ENCODE data around the gene QPCTL. TPM values are rescaled to one million over a fixed set of nuclear protein-coding genes. Genes with fewer than 3 reads are reported as not detected.

QPCTL gene
- total RNA-seq = 10.0 and 18.6 TPM in 2 replicates

GRCh38 chr19:45692187-45693105, at the start of gene QPCTL:
TSS of gene QPCTL (plus strand) at chr19:45692666. CDS start at chr19:45692704, 38 bp downstream.

GRCh38 chr19:45667620-45668341, 24.7 kb upstream of the QPCTL start, which contains the start of gene GIPR:
TSS of gene GIPR (plus strand) at chr19:45668221. CDS start at chr19:45669521, 1,300 bp downstream.

GRCh38 chr19:45691516-45692186, 815 bp upstream of the QPCTL start, which contains the start of gene SNRPD2:
TSS of gene SNRPD2 (minus strand) at chr19:45691953. CDS start at chr19:45691888, 65 bp downstream.

GRCh38 chr19:45730368-45731288, 38.2 kb downstream of the QPCTL start, which contains the start of gene FBXO46:
TSS of gene FBXO46 (minus strand) at chr19:45730896. CDS start at chr19:45713495, 17,401 bp downstream.

GRCh38 chr19:45733160-45733810, 40.8 kb downstream of the QPCTL start, which contains the start of gene MEIOSIN:
TSS of gene MEIOSIN (plus strand) at chr19:45733439. CDS start at chr19:45735377, 1,938 bp downstream.

Other genes starting within 250 kb of the QPCTL start
- gene FOSB, start 224.7 kb upstream of the QPCTL start, total RNA-seq = 14.2 and 53.7 TPM in 2 replicates
- 18.8 and 21.1 TPM in 2 replicates for gene RTN2, start 195.6 kb upstream of the QPCTL start, total RNA-seq
- gene PPM1N, start 194.2 kb upstream of the QPCTL start, total RNA-seq = 1.3 and 2.6 TPM in 2 replicates
- 55.0 and 120 TPM in 2 replicates for gene VASP, start 185.2 kb upstream of the QPCTL start, total RNA-seq
- 8.2 and 9.2 TPM in 2 replicates for gene OPA3, start 107.9 kb upstream of the QPCTL start, total RNA-seq
- 1.5 and 2.0 TPM in 2 replicates for gene GPR4, start 90.5 kb upstream of the QPCTL start, total RNA-seq
- 12.4 and 18.6 TPM in 2 replicates for gene EML2, start 53.3 kb upstream of the QPCTL start, total RNA-seq
- 0.12 TPM in 1 of 2 replicates, not detected in the other for gene GIPR, start 24.4 kb upstream of the QPCTL start, total RNA-seq
- gene SNRPD2, start 713 bp upstream of the QPCTL start, total RNA-seq = 281 and 314 TPM in 2 replicates
- 8.4 and 9.7 TPM in 2 replicates for gene FBXO46, start 38.2 kb downstream of the QPCTL start, total RNA-seq
- not detected in 2 replicates for gene MEIOSIN, start 40.8 kb downstream of the QPCTL start, total RNA-seq
- gene SIX5, start 76.6 kb downstream of the QPCTL start, total RNA-seq = 26.3 and 31.2 TPM in 2 replicates
- 29.4 and 32.7 TPM in 2 replicates for gene DMPK, start 89.8 kb downstream of the QPCTL start, total RNA-seq
- 25.6 and 27.6 TPM in 2 replicates for gene DMWD, start 100.2 kb downstream of the QPCTL start, total RNA-seq
- gene RSPH6A, start 122.6 kb downstream of the QPCTL start, total RNA-seq = not detected in 2 replicates
- 26.5 and 45.2 TPM in 2 replicates for gene SYMPK, start 170.5 kb downstream of the QPCTL start, total RNA-seq
- gene FOXA3, start 171.7 kb downstream of the QPCTL start, total RNA-seq = not detected in 2 replicates
- 36.3 and 38.5 TPM in 2 replicates for gene IRF2BP1, start 193.5 kb downstream of the QPCTL start, total RNA-seq
- gene MYPOP, start 209.9 kb downstream of the QPCTL start, total RNA-seq = 4.3 and 5.0 TPM in 2 replicates
- gene NANOS2, start 222.1 kb downstream of the QPCTL start, total RNA-seq = not detected in 2 replicates

All from pericardium fibroblast (primary cell).